ENCODE data around the gene OR2W3.
A peak's percentile ranks its signal among the peaks of the same experiment; 100 is the strongest.
"Not testable (repeated sequence)": the region's sequence is repeated elsewhere in the genome, so short reads cannot be mapped to it uniquely, and the experiment has no call there.

Gene OR2W3

DNA sequence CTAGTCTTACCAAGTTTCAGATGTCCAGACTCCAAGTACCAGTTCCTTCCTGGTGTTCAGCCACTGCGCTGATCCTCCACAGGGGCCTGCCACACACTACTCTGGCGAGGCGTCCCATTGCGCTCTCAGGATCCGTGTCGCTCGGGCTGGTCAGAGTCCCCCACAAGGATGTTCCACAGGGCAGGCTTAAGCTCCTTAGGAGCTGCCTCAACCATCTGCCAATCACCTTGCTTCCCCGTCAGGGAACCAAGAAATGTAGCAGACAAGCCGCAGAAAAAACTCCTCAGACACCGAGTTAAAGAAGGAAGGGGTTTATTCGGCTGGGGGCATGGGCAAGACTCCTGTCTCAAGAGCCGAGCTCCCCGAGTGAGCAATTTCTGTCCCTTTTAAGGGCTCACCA, 9.8 kb downstream of the OR2W3 start:
- Mint-ChIP-seq H3K27ac (no peak overlapping the region), H3K4me1 (peaks cover 18% of the 10 kb centered on the region), H3K36me3 (peaks cover 6% of the 10 kb centered on the region), H3K9me3 (peaks cover 17% of the 10 kb centered on the region), H3K4me3 (no peak overlapping the region), H3K27me3 (peaks cover 10% of the 10 kb centered on the region)
- no peak for ATAC-seq

GRCh38 chr1:247905910-247906503, 10.6 kb downstream of the OR2W3 start:
- Mint-ChIP-seq H3K4me1 (peaks cover 18% of the 10 kb centered on the region), H3K9me3 (peaks cover 17% of the 10 kb centered on the region), H3K36me3 (peaks cover 6% of the 10 kb centered on the region), H3K27ac (peak overlapping the region; percentile 65), H3K4me3 (peak overlapping the region; percentile 65), H3K27me3 (peaks cover 10% of the 10 kb centered on the region)
- no peak for ATAC-seq

DNA sequence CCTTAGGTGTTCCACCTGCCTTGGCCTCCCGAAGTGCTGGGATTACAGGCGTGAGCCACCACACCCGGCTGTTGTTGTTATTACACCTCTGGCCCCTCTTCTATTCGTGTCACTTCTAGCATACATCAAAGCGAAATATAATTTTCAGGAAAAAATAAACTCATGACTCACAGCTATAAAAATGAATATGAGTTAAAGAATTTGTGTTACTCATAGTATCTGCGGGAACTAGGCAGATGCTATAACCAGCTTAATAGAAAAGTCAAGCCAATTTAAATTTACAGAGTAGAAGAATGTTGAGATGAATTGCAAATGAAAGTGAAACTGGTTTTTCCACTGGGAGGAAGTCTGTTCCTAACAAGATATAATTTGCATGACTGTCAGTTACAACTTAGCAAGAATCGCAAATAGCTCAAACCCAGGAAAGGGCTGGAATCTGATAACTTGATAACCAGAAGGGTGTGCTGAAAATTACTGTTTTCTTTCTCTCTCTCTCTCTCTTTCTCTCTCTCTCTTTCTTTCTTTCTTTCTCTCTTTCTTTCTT, 11.2 kb downstream of the OR2W3 start:
- Mint-ChIP-seq H3K4me3 (peak overlapping the region; percentile 74), H3K4me1 (peaks cover 18% of the 10 kb centered on the region), H3K9me3 (peaks cover 17% of the 10 kb centered on the region), H3K27me3 (peaks cover 10% of the 10 kb centered on the region), H3K27ac (peak overlapping the region; percentile 65), H3K36me3 (peaks cover 6% of the 10 kb centered on the region)
- no peak for ATAC-seq

DNA sequence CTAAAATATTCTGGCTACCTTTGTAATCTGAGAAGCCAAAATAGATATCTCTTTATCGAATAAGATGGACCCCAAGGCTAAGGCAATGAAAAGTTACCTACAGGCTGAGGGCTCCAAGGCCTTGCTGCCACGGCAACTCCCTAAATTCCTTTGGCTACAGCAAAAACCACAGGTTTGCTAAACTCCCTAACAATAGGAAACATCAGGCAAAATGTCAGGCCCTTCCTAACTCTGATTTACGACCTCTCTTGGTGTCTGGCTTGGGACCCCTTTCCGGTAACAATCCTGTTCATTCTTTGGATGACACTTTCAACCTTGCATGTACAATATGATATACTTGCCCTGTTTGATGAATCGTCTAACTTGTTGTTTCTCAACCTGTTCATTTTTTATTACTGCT, 13.4 kb downstream of the OR2W3 start:
- Mint-ChIP-seq H3K27ac (no peak overlapping the region), H3K36me3 (peaks cover 6% of the 10 kb centered on the region), H3K9me3 (peaks cover 17% of the 10 kb centered on the region), H3K27me3 (peaks cover 10% of the 10 kb centered on the region), H3K4me1 (peaks cover 18% of the 10 kb centered on the region), H3K4me3 (no peak overlapping the region)
- ATAC-seq: no peak

DNA sequence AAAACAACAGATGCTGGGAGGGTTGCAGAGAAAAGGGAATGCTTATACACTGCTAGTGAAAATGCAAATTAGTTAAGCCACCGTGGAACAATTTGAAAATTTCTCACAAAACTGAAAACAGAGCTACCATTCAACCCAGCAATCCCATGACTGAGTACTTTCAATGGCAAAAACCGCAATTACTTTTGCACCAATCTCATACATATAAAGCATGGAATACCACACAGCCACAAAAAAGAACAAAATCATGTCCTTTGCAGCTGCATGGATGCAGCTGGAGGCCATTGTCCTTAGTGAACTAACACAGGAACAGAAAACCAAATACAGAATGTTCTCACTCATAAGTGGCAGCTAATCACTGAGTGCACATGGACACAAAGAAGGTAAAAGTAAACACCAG, 18.4 kb downstream of the OR2W3 start:
- Mint-ChIP-seq H3K9me3 (peaks cover 3% of the 10 kb centered on the region), H3K27ac (no peak overlapping the region), H3K36me3 (no peaks in the 10 kb centered on the region), H3K4me1 (no peaks in the 10 kb centered on the region), H3K4me3 (no peak overlapping the region), H3K27me3 (no peaks in the 10 kb centered on the region)
- ATAC-seq: no peak

DNA sequence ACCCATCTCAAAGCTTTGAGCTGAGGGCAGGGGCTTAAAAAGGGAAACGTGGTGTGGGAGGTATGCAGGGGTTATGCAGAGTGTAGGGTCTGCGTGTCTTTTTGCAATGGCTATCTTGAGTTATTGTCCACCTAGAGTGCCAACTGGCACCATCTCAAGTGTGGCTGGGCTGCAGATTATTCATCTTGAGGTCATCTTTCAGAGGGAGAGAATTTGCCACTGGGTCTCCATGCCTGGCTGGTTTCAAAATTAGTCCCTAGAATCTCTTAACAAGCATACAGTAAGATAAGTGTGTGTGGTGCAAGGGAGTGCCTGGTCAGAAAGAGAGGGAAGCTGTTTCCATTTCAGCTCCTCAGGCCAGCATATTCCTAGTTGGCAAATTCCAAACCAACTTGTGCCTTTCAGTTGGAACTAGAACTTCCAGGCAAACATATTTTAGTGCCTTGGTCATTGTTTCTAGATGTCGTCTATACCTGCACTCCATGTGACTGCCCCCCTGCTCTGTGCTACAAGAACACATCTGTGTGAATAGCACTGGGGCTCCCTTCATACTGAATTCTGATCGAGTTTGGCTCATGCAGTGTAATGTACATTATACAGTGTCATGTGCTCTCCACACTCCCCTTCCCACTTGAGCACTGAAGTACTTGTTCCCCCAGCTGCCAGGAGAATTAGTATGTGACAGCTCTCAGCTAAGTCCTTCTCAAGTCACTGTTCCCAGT, 19.7 kb downstream of the OR2W3 start:
- ATAC-seq: no peak
- H3K9me3 Mint-ChIP-seq: no peaks in the 10 kb centered on the region
- no peak overlapping the region for H3K4me3 Mint-ChIP-seq
- H3K4me1 Mint-ChIP-seq: no peaks in the 10 kb centered on the region
- H3K36me3 Mint-ChIP-seq: no peaks in the 10 kb centered on the region
- no peaks in the 10 kb centered on the region for H3K27me3 Mint-ChIP-seq
- H3K27ac Mint-ChIP-seq: no peak overlapping the region

DNA sequence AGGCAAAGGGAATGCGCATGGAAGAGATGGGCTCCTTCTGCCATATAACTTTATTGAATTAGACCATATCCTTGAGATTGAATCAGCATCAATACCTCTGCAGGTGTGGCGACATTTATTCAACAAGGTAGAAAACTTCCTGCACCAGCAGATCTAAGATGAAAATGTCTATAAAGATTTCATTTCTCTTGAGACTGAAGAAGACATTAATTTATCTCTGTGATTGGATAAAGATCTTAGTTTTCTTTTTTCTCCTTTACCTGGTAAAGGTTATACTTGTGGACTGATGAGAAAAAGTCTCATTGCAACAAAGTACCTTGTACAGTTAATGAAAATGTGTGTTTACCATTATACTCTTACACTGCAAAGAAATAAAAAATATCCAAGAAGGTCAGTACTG, 24.6 kb downstream of the OR2W3 start, which contains the start of gene OR2T8:
OR2T8 (plus strand) TSS at position 301 of the 400 bp plus-strand sequence. CDS start 766 bp downstream, outside the sequence.
- Mint-ChIP-seq H3K27me3 (no peaks in the 10 kb centered on the region), H3K27ac (no peak within 1 kb of the TSS), H3K36me3 (no peaks in the 10 kb centered on the region), H3K4me1 (no peaks in the 10 kb centered on the region), H3K9me3 (no peaks in the 10 kb centered on the region), H3K4me3 (no peak within 1 kb of the TSS)
- ATAC-seq: no peak

DNA sequence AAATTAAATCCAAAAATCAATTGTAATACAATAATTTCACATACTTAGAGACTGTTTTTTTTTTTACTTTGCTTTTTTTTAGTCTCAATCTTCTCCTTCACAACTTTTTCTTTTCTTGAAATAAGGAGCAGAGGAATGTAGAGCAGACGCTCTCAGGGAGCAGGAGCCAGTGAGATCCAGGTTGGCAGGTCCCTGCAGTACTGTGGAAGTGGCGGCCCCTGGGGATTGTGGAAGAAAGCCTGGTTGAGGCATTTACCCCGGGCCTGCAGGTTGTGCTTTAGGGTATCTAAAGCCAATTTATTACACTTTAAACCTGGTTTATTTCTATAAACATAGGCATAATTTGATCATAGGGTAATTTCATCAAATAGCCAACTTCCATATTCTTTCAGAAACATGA, 28.6 kb downstream of the OR2W3 start:
- no peak overlapping the region for H3K4me3 Mint-ChIP-seq
- no peaks in the 10 kb centered on the region for H3K4me1 Mint-ChIP-seq
- no peaks in the 10 kb centered on the region for H3K9me3 Mint-ChIP-seq
- ATAC-seq: no peak
- no peaks in the 10 kb centered on the region for H3K27me3 Mint-ChIP-seq
- H3K36me3 Mint-ChIP-seq: no peaks in the 10 kb centered on the region
- no peak overlapping the region for H3K27ac Mint-ChIP-seq

GRCh38 chr1:247924868-247925267, 29.5 kb downstream of the OR2W3 start, which contains the start of gene OR2AJ1:
OR2AJ1 (plus strand) TSS chr1:247924889; CDS start chr1:247933769, 8,880 bp downstream.
- no peaks in the 10 kb centered on the region for H3K4me1 Mint-ChIP-seq
- no peak for ATAC-seq
- no peaks in the 10 kb centered on the region for H3K9me3 Mint-ChIP-seq
- H3K27ac Mint-ChIP-seq: no peak within 1 kb of the TSS
- H3K36me3 Mint-ChIP-seq: no peaks in the 10 kb centered on the region
- no peak within 1 kb of the TSS for H3K4me3 Mint-ChIP-seq
- H3K27me3 Mint-ChIP-seq: no peaks in the 10 kb centered on the region

GRCh38 chr1:247933989-247934388, 38.6 kb downstream of the OR2W3 start:
- H3K4me3 Mint-ChIP-seq: no peak overlapping the region
- peaks cover 14% of the 10 kb centered on the region for H3K27me3 Mint-ChIP-seq
- H3K27ac Mint-ChIP-seq: no peak overlapping the region
- no peaks in the 10 kb centered on the region for H3K4me1 Mint-ChIP-seq
- no peaks in the 10 kb centered on the region for H3K36me3 Mint-ChIP-seq
- ATAC-seq: no peak
- no peaks in the 10 kb centered on the region for H3K9me3 Mint-ChIP-seq

GRCh38 chr1:247935781-247936180, 40.4 kb downstream of the OR2W3 start:
- Mint-ChIP-seq H3K4me3 (no peak overlapping the region), H3K27ac (no peak overlapping the region), H3K4me1 (no peaks in the 10 kb centered on the region), H3K9me3 (no peaks in the 10 kb centered on the region), H3K36me3 (no peaks in the 10 kb centered on the region), H3K27me3 (peaks cover 14% of the 10 kb centered on the region)
- no peak for ATAC-seq

DNA sequence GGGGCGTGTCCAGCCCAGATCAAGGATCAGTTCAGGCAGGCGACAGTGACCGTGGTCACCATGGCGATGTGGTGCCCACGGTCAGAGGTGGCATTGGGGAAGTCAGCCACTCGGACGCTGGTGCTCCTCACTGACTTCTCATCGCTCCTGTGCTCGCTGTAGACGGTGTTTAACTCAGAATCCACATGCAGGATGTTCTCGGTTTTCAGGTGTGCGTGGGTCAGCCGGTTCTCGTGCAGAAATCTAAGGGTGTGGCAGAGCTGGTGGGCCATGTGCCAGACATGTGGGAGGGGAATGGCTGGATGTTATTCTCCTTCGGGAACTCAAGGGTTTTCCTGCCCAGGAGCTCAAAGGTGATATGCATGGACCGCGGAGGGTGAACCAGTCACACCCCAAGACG, 41.0 kb downstream of the OR2W3 start:
- Mint-ChIP-seq H3K36me3 (no peaks in the 10 kb centered on the region), H3K27ac (no peak overlapping the region)

DNA sequence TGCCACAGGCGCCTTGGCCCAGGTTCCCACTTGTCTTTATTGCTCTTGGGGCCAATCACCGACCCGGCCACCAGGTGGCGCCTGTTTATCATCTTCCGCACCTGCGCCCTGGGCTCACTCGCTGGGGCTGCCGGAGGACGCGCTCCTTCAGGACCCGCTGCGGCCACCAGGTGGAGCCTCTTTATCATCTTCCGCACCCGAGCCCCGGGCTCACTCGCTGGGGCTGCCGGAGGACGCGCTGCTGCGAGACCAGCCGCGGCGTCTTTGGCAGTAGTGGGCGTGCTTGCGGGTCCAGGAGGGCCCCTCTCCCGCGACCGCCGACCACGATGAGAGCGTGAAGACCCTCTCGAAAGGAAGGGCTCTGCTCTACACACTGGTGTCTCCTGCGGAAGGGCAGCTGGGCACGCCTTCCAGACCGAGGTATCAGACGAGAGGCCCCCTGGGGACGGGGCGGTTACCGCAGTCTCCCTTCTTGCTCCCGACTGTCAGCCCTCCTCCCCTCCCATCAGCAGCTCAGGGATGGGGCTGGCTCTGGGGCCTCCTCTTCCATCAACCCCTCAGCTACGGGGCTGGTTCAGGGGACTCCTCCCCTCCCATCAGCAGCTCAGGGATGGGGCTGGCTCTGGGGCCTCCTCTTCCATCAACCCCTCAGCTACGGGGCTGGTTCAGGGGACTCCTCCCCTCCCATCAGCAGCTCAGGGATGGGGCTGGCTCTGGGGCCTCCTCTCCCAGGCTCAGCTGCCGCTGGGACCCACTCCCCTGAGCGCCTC, 41.8 kb downstream of the OR2W3 start:
- peak; percentile 96 for ATAC-seq

More for the DNA sequence above, 41.0 kb downstream of the OR2W3 start:
- no peak for ATAC-seq
- Mint-ChIP-seq H3K9me3 (no peaks in the 10 kb centered on the region), H3K4me3 (no peak overlapping the region), H3K4me1 (no peaks in the 10 kb centered on the region), H3K27me3 (peaks cover 8% of the 10 kb centered on the region)

GRCh38 chr1:247942624-247943023, 47.2 kb downstream of the OR2W3 start:
- H3K27me3 Mint-ChIP-seq: no peaks in the 10 kb centered on the region
- H3K4me3 Mint-ChIP-seq: no peak overlapping the region
- no peak overlapping the region for H3K27ac Mint-ChIP-seq
- no peaks in the 10 kb centered on the region for H3K36me3 Mint-ChIP-seq
- no peak for ATAC-seq
- H3K9me3 Mint-ChIP-seq: peaks cover 8% of the 10 kb centered on the region
- no peaks in the 10 kb centered on the region for H3K4me1 Mint-ChIP-seq

More for the DNA sequence above, 41.8 kb downstream of the OR2W3 start:
- not testable (repeated sequence) for H3K27me3 Mint-ChIP-seq, H3K36me3 Mint-ChIP-seq, H3K27ac Mint-ChIP-seq, H3K4me1 Mint-ChIP-seq, H3K9me3 Mint-ChIP-seq
- peak overlapping the region; percentile 77 for H3K4me3 Mint-ChIP-seq
